GM21360 (cell line): ENCODE measurements around the gene DHRS1.
A peak's percentile ranks its signal among the peaks of the same experiment; 100 is the strongest.

Source experiments
- ATAC-seq: cut with Tn5 transposase; IDR thresholded peaks from one replicate; pipeline ENCODE4 v1.9.1; 2021; ENCODE audit warnings: mild to moderate bottlenecking, moderate library complexity; ENCODE audit not compliant: unreplicated experiment

DHRS1 gene

DNA sequence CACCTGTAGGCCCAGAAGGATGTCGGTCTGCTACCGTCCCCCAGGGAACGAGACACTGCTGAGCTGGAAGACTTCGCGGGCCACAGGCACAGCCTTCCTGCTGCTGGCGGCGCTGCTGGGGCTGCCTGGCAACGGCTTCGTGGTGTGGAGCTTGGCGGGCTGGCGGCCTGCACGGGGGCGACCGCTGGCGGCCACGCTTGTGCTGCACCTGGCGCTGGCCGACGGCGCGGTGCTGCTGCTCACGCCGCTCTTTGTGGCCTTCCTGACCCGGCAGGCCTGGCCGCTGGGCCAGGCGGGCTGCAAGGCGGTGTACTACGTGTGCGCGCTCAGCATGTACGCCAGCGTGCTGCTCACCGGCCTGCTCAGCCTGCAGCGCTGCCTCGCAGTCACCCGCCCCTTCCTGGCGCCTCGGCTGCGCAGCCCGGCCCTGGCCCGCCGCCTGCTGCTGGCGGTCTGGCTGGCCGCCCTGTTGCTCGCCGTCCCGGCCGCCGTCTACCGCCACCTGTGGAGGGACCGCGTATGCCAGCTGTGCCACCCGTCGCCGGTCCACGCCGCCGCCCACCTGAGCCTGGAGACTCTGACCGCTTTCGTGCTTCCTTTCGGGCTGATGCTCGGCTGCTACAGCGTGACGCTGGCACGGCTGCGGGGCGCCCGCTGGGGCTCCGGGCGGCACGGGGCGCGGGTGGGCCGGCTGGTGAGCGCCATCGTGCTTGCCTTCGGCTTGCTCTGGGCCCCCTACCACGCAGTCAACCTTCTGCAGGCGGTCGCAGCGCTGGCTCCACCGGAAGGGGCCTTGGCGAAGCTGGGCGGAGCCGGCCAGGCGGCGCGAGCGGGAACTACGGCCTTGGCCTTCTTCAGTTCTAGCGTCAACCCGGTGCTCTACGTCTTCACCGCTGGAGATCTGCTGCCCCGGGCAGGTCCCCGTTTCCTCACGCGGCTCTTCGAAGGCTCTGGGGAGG lies 11.3 kb upstream of the DHRS1 start, which contains the start of gene LTB4R:
Gene LTB4R (plus strand): TSS at position 857 of the 959 bp plus-strand sequence. CDS start 4,150 bp downstream, outside the sequence.
- no peak for ATAC-seq

- ATAC-seq: no peak
These were observed 10.7 kb upstream of the DHRS1 start for GRCh38 chr14:24310265-24310645.

DNA sequence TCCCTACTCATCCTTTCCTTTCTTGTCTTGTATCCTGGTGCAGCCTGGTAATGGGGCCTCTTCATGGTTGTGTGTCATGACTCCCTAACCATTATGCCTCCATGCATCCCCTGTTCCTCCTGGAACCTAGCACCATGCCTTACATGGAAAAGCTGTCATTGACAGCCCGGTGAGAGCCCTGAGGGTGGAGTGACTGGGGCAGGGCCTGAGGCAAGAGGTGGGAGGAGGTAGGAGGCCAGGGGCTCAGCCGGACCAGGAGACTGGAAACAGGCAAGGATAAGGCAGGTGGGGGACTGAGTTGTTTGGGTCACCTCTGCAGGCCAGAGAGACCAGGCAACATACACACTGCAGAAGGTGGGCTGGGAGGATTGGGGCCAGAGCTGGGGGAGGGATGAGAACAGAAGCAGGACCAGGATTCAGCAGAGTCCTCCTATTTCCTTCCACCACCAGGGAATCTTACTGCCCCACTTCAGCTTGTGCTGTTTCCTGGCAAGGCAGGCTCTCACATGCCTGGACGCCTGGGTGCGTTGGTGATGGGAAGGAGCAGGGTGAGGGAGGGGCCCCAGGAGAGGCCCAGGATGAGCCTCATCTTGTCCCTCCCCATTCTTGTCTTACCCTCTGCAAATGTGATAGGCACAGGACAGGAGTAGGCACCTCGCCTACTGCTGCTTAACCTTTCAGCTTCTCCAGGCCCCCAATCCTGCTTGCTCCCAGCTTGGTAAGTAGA lies 10.1 kb upstream of the DHRS1 start, which contains the start of gene LTB4R2:
Gene LTB4R2 (plus strand): TSS at position 603 of the 727 bp plus-strand sequence. CDS start 525 bp downstream, outside the sequence.
- no peak for ATAC-seq

DNA sequence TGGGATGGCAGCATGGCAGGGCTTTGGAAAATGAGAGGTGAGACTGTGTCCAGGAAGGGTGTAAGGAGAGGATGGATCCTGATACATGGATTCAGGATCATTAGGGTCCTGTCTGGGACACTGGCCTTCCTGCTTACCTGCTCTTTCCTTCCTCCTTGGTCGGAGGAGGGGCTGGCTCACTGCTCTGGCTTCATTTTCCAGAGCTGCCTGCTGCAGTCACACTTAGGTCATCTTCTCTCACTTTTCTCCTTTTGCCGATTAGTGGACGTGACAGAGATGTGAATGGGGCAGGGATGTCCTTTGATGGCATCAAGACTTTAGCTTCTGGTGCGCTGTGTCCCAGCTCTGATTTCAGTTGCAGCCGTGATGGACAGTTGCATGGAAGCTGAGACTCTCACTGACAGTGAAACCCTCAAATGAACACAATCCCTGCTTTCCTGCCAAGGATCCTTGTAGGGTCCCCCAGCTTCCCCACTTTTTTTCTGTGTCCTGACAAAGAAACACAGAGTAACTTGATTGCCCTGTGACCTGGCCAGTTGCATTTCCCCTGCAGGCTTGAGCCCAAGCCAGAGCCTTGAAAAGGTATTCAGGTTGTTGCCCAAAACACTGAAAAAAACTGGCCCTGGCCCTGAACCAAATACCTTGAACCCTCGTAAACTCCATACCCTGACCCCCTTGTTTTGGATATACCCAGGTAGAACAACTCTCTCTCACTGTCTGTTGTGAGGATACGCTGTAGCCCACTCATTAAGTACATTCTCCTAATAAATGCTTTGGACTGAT lies 9.0 kb upstream of the DHRS1 start:
- no peak for ATAC-seq

DNA sequence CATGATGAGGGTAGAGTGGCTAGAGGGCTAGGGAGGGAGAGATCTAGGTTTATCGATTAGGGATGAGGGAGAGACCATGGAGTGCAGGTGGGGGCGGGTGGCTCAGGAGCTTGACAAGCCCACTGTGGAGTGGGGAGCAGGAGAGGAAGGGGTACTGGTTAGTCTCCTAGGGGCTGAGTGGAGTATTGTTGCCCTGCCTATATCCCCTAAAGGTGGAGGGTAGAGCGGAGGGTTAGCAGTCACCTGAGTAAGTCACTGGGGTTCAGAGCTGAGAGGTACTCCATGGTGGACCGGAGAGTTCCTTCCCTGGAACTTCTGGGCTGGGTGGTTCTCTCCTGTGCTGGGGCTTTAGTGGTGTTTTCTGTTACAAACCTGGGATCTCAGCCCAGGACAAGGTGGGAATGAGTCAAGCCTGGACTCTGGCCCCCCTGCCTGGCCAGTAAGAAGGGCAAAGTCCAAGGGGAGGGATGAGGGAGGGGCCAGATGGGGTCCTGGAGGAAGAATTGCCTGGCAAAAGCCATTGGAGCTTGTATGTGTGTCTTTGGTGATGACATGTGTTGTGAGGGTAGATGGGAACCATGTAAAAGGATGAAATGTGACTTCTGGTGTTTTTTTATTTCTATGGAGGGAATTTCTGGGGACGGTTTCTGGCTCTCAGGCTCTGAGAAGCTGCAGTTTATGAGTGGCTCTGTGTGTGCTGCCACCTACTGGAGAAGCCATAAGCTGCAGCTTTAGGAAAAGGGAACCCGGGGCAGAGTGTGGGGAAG lies 8.2 kb upstream of the DHRS1 start, which contains the start of gene CIDEB:
Gene CIDEB (minus strand): TSS at position 403 of the 767 bp plus-strand sequence. CDS start 119 bp downstream, at position 284.
- ATAC-seq: peak; percentile 46

GRCh38 chr14:24307156-24307574 lies 7.6 kb upstream of the DHRS1 start:
- ATAC-seq: no peak

DNA sequence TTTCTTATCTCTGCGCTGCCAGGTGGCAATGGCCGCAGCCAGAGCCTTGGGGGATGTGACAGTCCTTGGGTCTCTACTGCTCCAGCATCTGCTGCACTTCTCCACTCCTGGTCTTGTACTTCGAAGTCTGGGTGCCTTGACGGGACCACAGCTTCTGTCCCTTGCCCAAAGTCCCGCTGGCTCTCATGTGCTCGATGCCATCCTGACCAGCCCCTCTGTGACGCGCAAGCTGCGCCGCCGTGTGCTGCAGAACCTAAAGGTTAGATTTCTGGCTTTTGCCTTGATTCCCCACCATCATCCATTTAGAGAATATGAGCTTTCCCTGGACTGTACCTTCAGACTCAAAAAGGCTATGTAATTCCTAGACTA lies 4.4 kb upstream of the DHRS1 start:
- ATAC-seq: no peak

DNA sequence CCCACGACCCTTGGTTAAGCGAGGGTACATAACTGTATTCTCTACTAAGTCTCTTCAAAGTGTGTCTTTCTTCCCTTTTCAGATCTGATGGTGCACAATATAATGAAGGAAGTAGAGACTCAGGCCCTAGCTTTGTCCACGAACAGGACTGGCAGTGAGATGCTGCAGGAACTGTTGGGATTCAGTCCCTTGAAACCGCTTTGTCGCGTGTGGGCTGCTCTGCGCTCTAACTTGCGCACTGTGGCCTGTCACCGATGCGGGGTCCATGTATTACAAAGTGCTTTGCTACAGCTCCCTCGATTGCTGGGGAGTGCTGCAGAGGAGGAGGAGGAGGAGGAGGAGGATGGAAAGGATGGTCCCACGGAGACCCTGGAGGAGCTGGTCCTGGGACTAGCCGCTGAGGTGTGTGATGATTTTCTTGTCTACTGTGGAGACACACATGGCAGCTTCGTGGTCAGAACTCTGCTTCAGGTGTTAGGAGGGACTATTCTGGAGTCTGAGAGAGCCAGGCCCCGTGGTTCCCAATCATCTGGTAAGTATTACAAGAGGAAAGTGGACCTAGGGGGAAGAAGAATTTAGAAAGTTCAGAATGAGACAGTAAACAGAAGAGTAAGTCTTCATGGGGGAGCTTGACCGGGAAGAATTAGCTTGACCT lies 873 bp upstream of the DHRS1 start:
- ATAC-seq: no peak

DNA sequence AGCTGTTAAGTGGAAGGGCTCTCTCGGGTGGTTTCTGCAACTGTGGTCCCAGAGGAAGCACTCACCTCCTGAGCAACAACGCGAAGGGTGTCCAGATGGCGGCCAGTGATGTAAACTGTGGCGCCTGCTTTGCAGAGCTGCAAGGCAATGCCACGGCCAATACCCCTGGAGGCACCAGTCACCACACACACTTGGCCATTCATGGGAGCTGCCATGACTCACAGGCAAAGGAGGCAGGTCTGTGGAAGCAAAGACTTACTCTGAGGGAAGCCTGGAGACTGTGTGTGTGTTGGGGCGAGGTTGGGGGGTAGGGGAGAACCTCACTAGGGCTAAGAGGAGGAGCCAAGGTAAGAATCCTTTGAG lies 707 bp downstream of the DHRS1 start:
- peak; percentile 6 for ATAC-seq

GRCh38 chr14:24297190-24297964 lies 2.2 kb downstream of the DHRS1 start:
- peak; percentile 11 for ATAC-seq

GRCh38 chr14:24296341-24297157 lies 3.0 kb downstream of the DHRS1 start:
- peak; percentile 53 for ATAC-seq

GRCh38 chr14:24293525-24293924 lies 6.1 kb downstream of the DHRS1 start:
- no peak for ATAC-seq

DNA sequence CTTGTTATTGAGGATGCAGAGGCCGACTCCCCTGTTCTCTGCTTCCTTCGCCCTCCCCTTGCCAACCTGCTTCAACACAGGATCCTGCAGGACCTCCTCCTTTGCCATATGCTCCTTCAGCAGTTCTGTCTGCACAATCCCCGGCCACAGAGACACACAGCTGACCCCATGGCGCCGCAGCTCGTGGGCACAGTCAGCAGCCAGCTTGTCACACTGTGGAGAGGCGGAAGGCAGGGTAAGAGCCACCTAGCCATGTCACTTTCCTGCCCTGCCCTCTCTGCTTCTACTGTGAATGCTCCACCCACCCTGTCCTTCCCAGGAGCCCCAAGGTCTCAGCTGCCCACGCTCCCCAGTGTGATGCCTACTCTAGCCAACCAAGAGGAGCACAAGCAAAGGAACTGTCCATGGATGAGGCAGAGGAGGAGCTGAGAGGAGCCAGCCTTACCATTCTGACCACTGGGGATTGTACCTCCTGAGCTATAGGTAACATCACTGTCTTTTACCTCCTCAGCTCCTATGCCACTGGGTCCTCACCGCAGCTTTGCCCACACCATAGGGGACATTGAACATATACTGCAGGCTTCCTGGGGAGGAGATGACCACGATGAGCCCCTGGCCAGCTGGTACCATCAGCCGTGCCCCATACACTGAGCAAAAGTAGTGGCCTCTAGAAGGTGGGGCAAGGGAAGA lies 7.3 kb downstream of the DHRS1 start:
- ATAC-seq: no peak

GRCh38 chr14:24291446-24292117 lies 8.0 kb downstream of the DHRS1 start:
- no peak for ATAC-seq

- no peak for ATAC-seq
These were observed 8.8 kb downstream of the DHRS1 start for GRCh38 chr14:24290746-24291145.

DNA sequence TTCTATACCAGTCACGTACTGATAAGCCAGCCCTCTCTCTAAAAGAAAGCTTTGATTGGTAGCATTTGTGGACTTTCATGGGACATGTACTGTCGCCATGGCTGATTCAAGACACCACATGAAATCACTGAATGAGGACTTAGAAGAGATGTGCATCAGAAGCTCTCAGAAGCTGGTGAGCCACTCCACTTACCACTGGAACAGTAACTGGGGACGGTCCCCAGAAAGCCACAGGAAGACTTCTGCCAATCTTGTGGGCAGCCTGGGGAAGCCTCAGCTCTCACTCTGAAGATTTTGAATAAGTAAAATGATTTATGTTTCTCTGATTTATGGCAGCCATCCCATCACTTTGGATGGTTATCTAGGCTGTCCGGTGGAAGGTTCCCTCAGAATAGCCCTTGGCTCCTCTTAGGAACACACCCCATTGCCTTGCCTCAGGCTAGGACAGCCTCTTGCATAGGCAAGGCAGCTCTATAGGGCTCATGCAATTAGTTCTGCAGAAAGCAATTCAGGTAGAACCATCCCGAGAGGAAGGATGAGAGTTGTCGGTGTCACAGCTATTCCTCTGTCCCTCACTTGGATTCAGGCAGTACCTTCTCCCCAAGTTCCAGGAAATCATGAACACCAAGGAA lies 9.8 kb downstream of the DHRS1 start:
- peak; percentile 61 for ATAC-seq
